H9 (cell line): Measurements from ENCODE around the gene KRTAP10-4. TPM values are rescaled to one million over a fixed set of nuclear protein-coding genes. Genes with fewer than 3 reads are reported as not detected.

Experiments used
- DNase-seq: peaks from one replicate; pipeline ENCODE4 v3.0.0-alpha.2; 2017
- H2AFZ ChIP-seq: one replicate; pipeline ENCODE4 v1.6.1; 2013; ENCODE audit warnings: mild to moderate bottlenecking, low read length, control low read depth, moderate library complexity
- H2AK5ac ChIP-seq: 2 replicates; pipeline ENCODE4 v1.6.1; 2013; ENCODE audit warnings: low read length, control low read depth, mixed read lengths; ENCODE audit not compliant: insufficient read length
- H2BK120ac ChIP-seq: one replicate; pipeline ENCODE4 v1.6.1; 2013; ENCODE audit warnings: low read depth, mild to moderate bottlenecking, low read length, control low read depth, inconsistent platforms; ENCODE audit not compliant: poor library complexity, severe bottlenecking
- H2BK12ac ChIP-seq: 2 replicates; pipeline ENCODE4 v1.6.1; 2013; ENCODE audit warnings: low read length, control low read depth, mixed read lengths, low read depth; ENCODE audit not compliant: insufficient read length
- H2BK15ac ChIP-seq: 2 replicates; pipeline ENCODE4 v1.6.1; 2013; ENCODE audit warnings: low read depth, low read length, control low read depth
- H2BK20ac ChIP-seq: one replicate; pipeline ENCODE4 v1.6.1; 2013; ENCODE audit warnings: low read depth, mild to moderate bottlenecking, low read length, control low read depth, inconsistent platforms; ENCODE audit not compliant: poor library complexity, severe bottlenecking
- H2BK5ac ChIP-seq: 2 replicates; pipeline ENCODE4 v1.6.1; 2013; ENCODE audit warnings: low read length, control low read depth, mixed read lengths; ENCODE audit not compliant: insufficient read length
- H3K14ac ChIP-seq: 2 replicates; pipeline ENCODE4 v1.6.1; 2013; ENCODE audit warnings: low read length, control low read depth; ENCODE audit not compliant: insufficient read depth
- H3K18ac ChIP-seq: 2 replicates; pipeline ENCODE4 v1.6.1; 2013; ENCODE audit warnings: low read depth, mild to moderate bottlenecking, mixed read lengths, low read length, control low read depth; ENCODE audit not compliant: insufficient read length
- H3K23ac ChIP-seq: 2 replicates; pipeline ENCODE4 v1.6.1; 2013; ENCODE audit warnings: low read length, control low read depth, mixed read lengths, low read depth; ENCODE audit not compliant: insufficient read length
- H3K23me2 ChIP-seq: 2 replicates; pipeline ENCODE4 v1.6.1; 2013; ENCODE audit warnings: low read depth, mild to moderate bottlenecking, mixed read lengths, low read length, control low read depth; ENCODE audit not compliant: insufficient read length, poor library complexity, severe bottlenecking
- H3K27ac ChIP-seq: 2 replicates; pipeline ENCODE4 v1.5.1; 2013; ENCODE audit warnings: low read length, control low read depth, mixed read lengths, low read depth; ENCODE audit not compliant: insufficient read length
- H3K27me3 ChIP-seq: 2 replicates; pipeline ENCODE4 v1.6.1; 2013; ENCODE audit warnings: low read length, control low read depth, inconsistent platforms; ENCODE audit not compliant: insufficient read depth
- H3K4ac ChIP-seq: 2 replicates; pipeline ENCODE4 v1.6.1; 2013; ENCODE audit warnings: low read depth, mild to moderate bottlenecking, control low read depth, inconsistent platforms, low read length, moderate library complexity
- H3K4me1 ChIP-seq: 2 replicates; pipeline ENCODE4 v1.6.1; 2013; ENCODE audit warnings: low read length, control low read depth, inconsistent platforms; ENCODE audit not compliant: insufficient read depth
- H3K4me2 ChIP-seq: 2 replicates; pipeline ENCODE4 v1.6.1; 2013; ENCODE audit warnings: low read length, control low read depth, mixed read lengths; ENCODE audit not compliant: insufficient read length, insufficient read depth
- H3K56ac ChIP-seq: 2 replicates; pipeline ENCODE4 v1.6.1; 2013; ENCODE audit warnings: low read depth, mild to moderate bottlenecking, mixed read lengths, low read length, control low read depth; ENCODE audit not compliant: insufficient read length
- H3K79me1 ChIP-seq: 2 replicates; pipeline ENCODE4 v1.6.1; 2013; ENCODE audit warnings: low read depth, mild to moderate bottlenecking, moderate library complexity, low read length, control low read depth, inconsistent platforms; ENCODE audit not compliant: insufficient read depth, poor library complexity, severe bottlenecking
- H3K79me2 ChIP-seq: 2 replicates; pipeline ENCODE4 v1.6.1; 2013; ENCODE audit warnings: low read length, control low read depth, inconsistent platforms; ENCODE audit not compliant: insufficient read depth
- H3K9ac ChIP-seq: 2 replicates; pipeline ENCODE4 v1.6.1; 2013; ENCODE audit warnings: low read length, control low read depth, mixed read lengths; ENCODE audit not compliant: insufficient read length; ENCODE audit errors: extremely low read depth
- H3K9me3 ChIP-seq: one replicate; pipeline ENCODE4 v1.6.1; 2013; ENCODE audit warnings: low read depth, low read length, inconsistent platforms; ENCODE audit not compliant: control insufficient read depth
- H3T11ph ChIP-seq: one replicate; pipeline ENCODE4 v1.6.1; 2013; ENCODE audit warnings: mild to moderate bottlenecking, low read length, control low read depth, inconsistent platforms
- H4K20me1 ChIP-seq: one replicate; pipeline ENCODE4 v1.6.1; 2013; ENCODE audit not compliant: control insufficient read depth, insufficient read length, insufficient read depth
- H4K5ac ChIP-seq: 2 replicates; pipeline ENCODE4 v1.6.1; 2013; ENCODE audit warnings: low read depth, mild to moderate bottlenecking, mixed read lengths, low read length, control low read depth; ENCODE audit not compliant: insufficient read length
- H4K8ac ChIP-seq: replicated peaks from 2 replicates; pipeline ENCODE4 v1.6.1; 2013; ENCODE audit warnings: low read length, control low read depth, mixed read lengths, low read depth; ENCODE audit not compliant: insufficient read length
- H4K91ac ChIP-seq: 2 replicates; pipeline ENCODE4 v1.6.1; 2013; ENCODE audit warnings: low read depth, mild to moderate bottlenecking, moderate library complexity, mixed read lengths, low read length, control low read depth; ENCODE audit not compliant: insufficient read length
- H3K27ac Mint-ChIP-seq, 3 experiments: 2 replicates in 2 of 3; 3 replicates in 1 of 3; pipeline ENCODE4 v1.8.0; 2020 to 2021; ENCODE audit warnings: mixed read lengths in 3 of 3, mild to moderate bottlenecking in 1 of 3, moderate library complexity in 1 of 3
- H3K27me3 Mint-ChIP-seq: 2 replicates; pipeline ENCODE4 v1.8.0; 2021; ENCODE audit warnings: low read depth, mild to moderate bottlenecking, moderate library complexity, mixed read lengths
- H3K36me3 Mint-ChIP-seq, 3 experiments: 2 replicates in 2 of 3; 3 replicates in 1 of 3; pipeline ENCODE4 v1.8.0; 2020 to 2021; ENCODE audit warnings: low read depth in 3 of 3, mixed read lengths in 3 of 3; ENCODE audit not compliant: insufficient read depth in 1 of 3
- H3K4me1 Mint-ChIP-seq, 2 experiments: 2 replicates each; pipeline ENCODE4 v1.8.0; 2020; ENCODE audit warnings: mixed read lengths in 2 of 2
- H3K4me3 Mint-ChIP-seq, 2 experiments: 2 replicates in 1 of 2; 3 replicates in 1 of 2; pipeline ENCODE4 v1.8.0; 2020 to 2021; ENCODE audit warnings: mild to moderate bottlenecking in 2 of 2, mixed read lengths in 2 of 2, moderate library complexity in 1 of 2
- H3K9me3 Mint-ChIP-seq, 2 experiments: 2 replicates in 1 of 2; 3 replicates in 1 of 2; pipeline ENCODE4 v1.8.0; 2020; ENCODE audit warnings: mild to moderate bottlenecking in 2 of 2, mixed read lengths in 2 of 2, moderate library complexity in 1 of 2
- CTCF ChIP-seq: fragments of 200-600 bp; sonication (generic); conservative IDR thresholded peaks from 3 replicates; pipeline ENCODE4 v1.8.0; 2021; ENCODE audit warnings: antibody characterized with exemption, mild to moderate bottlenecking
- WGBS: extraction: QIAGEN DNeasy Blood & Tissue Kit; methylation state at CpG from one replicate; pipeline ENCODE4 v1.1.7; 2013; ENCODE audit warnings: missing lambda C conversion rate, low lambda C conversion rate, mixed read lengths; ENCODE audit not compliant: insufficient read length; ENCODE audit errors: extremely low coverage; 5-methylcytosine and 5-hydroxymethylcytosine counted together
- total RNA-seq: library from RNA; stranded (reverse); gene quantifications from 2 replicates; pipeline ENCODE4 v1.2.1, GENCODE V29; 2021

KRTAP10-4 gene
- total RNA-seq, 1 experiment from 2014 or later: not detected

- Histone ChIP-seq H3K56ac (no peak within 1 kb of the TSS), H2BK120ac (no peak within 1 kb of the TSS), H4K8ac (no peak within 1 kb of the TSS), H3K14ac (no peak within 1 kb of the TSS; the same call in 1 of the 2 replicates), H3K27ac (no peak within 1 kb of the TSS), H4K91ac (no peak within 1 kb of the TSS), H3K9me3 (no peaks in the 10 kb centered on the region), H3K79me2 (no peaks in the 10 kb centered on the region), H4K20me1 (no peaks in the 10 kb centered on the region), H2AK5ac (no peak within 1 kb of the TSS), H3T11ph (no peak within 1 kb of the TSS), H3K4me1 (no peaks in the 10 kb centered on the region), H3K4ac (no peak within 1 kb of the TSS), H2AFZ (no peak within 1 kb of the TSS), H4K5ac (no peak within 1 kb of the TSS), H2BK20ac (no peak within 1 kb of the TSS), H3K9ac (no peak within 1 kb of the TSS), H3K27me3 (no peaks in the 10 kb centered on the region), H3K18ac (no peak within 1 kb of the TSS), H3K23ac (no peak within 1 kb of the TSS), H2BK15ac (no peak within 1 kb of the TSS), H3K4me2 (no peak within 1 kb of the TSS), H2BK12ac (no peak within 1 kb of the TSS), H2BK5ac (no peak within 1 kb of the TSS), H3K79me1 (no peaks in the 10 kb centered on the region), H3K23me2 (no peaks in the 10 kb centered on the region)
- WGBS: no CpG with 5 or more reads among the region's 5 CpGs
- no peak within 1 kb of the TSS for H3K4me3 Mint-ChIP-seq
- no peak for TF ChIP-seq CTCF
- H3K36me3 Mint-ChIP-seq: no peaks in the 10 kb centered on the region
- H3K4me1 Mint-ChIP-seq: peaks cover 11 to 13% of the 10 kb centered on the region in 2 experiments; a peak in 3 of 4 replicates
- H3K9me3 Mint-ChIP-seq: no peaks in the 10 kb centered on the region
- peaks cover 9% of the 10 kb centered on the region for H3K27me3 Mint-ChIP-seq
- no peak for DNase-seq
- H3K27ac Mint-ChIP-seq: peak within 1 kb of the TSS in 2 of 3 experiments; percentile 71 to 85; a peak in 4 of 7 replicates
These were observed 14.8 kb upstream of the KRTAP10-4 start, which contains the start of gene KRTAP10-3 for GRCh38 chr21:44558695-44559094. Gene KRTAP10-3 (minus strand): TSS chr21:44558795. CDS start chr21:44558715, 80 bp downstream.
